Measurements from ENCODE around the gene CALB2. TPM values are rescaled to one million over a fixed set of nuclear protein-coding genes. Genes with fewer than 3 reads are reported as not detected.

Gene CALB2
- total and polyA plus RNA-seq, 2 of the 8 experiments (the other 6 are each of a cell fraction or from before 2014, with no cell fraction given): 1.9 to 2.6 TPM

- no peak for TF ChIP-seq CBX8 (IDR thresholded peaks at IDR 0.05; ENCODE audit: borderline replicate concordance, low read depth, low read length)
- TF ChIP-seq SP1 (IDR thresholded peaks at IDR 0.05; ENCODE audit: low read depth, low read length): no peak
- TF ChIP-seq CTBP2 (IDR thresholded peaks at IDR 0.05; ENCODE audit: borderline replicate concordance, insufficient read depth, insufficient read length, low read length): no peak
- TF ChIP-seq CHD1 (IDR thresholded peaks at IDR 0.05; ENCODE audit: low read depth, low read length): no peak
- peak; percentile 91 for TF ChIP-seq TBP (IDR thresholded peaks at IDR 0.05; ENCODE audit: low read depth, low read length)
- no peak for TF ChIP-seq BACH1 (IDR thresholded peaks at IDR 0.05; ENCODE audit: low read length)
- peak; percentile 50 for TF ChIP-seq TAF7 (optimal IDR thresholded peaks at IDR 0.05; ENCODE audit: borderline replicate concordance, low read depth, low read length)
- TF ChIP-seq PHF8 (conservative IDR thresholded peaks at IDR 0.05; ENCODE audit: low read depth, low read length): 0 out of 2 replicates have a peak, but pooled peaks have one; percentile 23
- peak; percentile 69; the same call in 1 of the 2 replicates for TF ChIP-seq POLR2AphosphoS5 (IDR thresholded peaks at IDR 0.05; ENCODE audit: low read depth, low read length)
Observed at GRCh38 chr16:71358464-71358998, at the start of gene CALB2 (continued).

Data from H1 (cell line).